Astrocyte of the cerebellum (primary cell): Measurements from ENCODE around the gene KRT84.

Experiments used
- DNase-seq: peaks from one replicate; pipeline ENCODE4 v3.0.0-alpha.2; 2011; ENCODE audit warnings: low read depth
- H3K4me3 ChIP-seq: 2 replicates; pipeline ENCODE4 v1.5.1; 2011; ENCODE audit warnings: mild to moderate bottlenecking, low read depth, low read length, moderate library complexity
- in situ Hi-C: cut with HindIII; loops from 2 replicates; pipeline ENCODE4 v1.10.0; 2017; ENCODE audit warnings: low sequenced_read_pairs
- TF ChIP-seq, protein P1 (sequence below): IDR thresholded peaks from 2 replicates; pipeline ENCODE4 v1.5.1; 2012; ENCODE audit warnings: low read length, low read depth, moderate library complexity, mild to moderate bottlenecking; ENCODE audit errors: missing control alignments

KRT84 gene

GRCh38 chr12:52353766-52354165 is 31.7 kb downstream of the KRT84 start:
- TF ChIP-seq, protein P1, sequence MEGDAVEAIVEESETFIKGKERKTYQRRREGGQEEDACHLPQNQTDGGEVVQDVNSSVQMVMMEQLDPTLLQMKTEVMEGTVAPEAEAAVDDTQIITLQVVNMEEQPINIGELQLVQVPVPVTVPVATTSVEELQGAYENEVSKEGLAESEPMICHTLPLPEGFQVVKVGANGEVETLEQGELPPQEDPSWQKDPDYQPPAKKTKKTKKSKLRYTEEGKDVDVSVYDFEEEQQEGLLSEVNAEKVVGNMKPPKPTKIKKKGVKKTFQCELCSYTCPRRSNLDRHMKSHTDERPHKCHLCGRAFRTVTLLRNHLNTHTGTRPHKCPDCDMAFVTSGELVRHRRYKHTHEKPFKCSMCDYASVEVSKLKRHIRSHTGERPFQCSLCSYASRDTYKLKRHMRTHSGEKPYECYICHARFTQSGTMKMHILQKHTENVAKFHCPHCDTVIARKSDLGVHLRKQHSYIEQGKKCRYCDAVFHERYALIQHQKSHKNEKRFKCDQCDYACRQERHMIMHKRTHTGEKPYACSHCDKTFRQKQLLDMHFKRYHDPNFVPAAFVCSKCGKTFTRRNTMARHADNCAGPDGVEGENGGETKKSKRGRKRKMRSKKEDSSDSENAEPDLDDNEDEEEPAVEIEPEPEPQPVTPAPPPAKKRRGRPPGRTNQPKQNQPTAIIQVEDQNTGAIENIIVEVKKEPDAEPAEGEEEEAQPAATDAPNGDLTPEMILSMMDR: no peak
- no peak for DNase-seq
- in situ Hi-C loops: loop anchor here (25.0 kb wide), 1 partner anchor 634 kb away; no protein-coding TSS in a partner anchor
- H3K4me3 ChIP-seq: no peak overlapping the region

DNA sequence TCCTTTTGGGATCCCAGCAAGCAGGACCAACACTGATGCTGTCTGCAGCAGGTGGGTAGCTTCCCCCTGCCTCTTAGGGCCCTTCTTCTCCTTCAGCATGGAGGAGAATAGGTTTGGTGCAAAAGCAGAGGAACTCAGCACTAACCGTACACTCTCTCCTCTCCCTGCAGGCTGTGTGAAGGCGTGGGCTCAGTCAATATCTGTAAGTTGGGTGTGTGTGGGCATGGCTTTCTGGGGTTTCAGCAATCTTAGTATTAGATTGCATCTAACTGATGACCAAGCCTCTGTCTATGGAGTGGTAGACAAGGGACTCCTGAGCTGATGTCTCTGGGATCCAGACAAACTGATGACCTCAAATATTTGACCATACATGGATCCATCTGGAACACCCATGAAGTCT is 32.5 kb downstream of the KRT84 start:
- H3K4me3 ChIP-seq: no peak overlapping the region
- DNase-seq: no peak
- TF ChIP-seq, protein P1: no peak
- in situ Hi-C loops: loop anchor here (25.0 kb wide), 1 partner anchor 634 kb away; no protein-coding TSS in a partner anchor

DNA sequence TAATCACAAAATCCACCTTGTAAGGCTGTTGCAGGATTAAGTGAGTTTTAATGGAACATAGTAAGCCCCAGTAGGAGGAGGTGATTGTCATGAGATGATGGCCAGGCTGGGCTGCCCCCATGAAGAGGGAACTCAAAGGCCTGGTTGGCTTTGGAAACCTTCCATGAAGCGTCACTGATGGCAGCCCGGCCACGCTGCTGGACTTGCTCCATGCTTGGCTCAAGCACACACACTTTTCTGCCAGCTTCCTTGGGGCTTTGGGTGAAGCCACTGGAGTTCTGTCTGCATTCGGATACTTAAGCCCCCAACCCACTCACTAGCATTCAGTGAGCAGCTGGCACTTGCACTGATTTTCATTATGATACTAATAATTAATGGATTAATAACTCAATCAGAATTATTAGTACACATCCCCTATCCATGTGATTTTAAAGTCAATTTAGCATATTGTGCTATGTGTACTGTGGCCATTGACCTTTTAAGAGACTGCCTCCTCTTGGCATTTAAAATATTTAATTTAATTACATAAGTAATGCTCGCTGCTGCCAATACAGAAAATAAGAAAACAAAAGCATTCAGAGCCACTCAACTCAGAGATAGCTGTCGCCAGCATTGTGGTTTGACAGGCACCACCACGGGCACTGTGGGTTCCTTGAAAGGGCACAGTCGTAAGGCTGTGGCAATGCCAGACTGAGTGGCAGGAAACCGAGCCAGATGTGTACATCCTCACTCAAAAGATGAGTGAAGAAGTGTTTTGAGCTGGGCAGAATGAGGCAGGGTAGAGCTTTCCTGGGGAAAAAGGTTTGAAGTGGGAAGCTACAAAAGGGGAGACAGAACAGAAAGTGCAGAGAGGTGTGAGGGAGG is 34.0 kb downstream of the KRT84 start:
- no peak for DNase-seq
- no peak overlapping the region for H3K4me3 ChIP-seq
- in situ Hi-C loops: loop anchor here (25.0 kb wide), 1 partner anchor 636 kb away; no protein-coding TSS in a partner anchor
- TF ChIP-seq, protein P1: no peak

- no peak overlapping the region for H3K4me3 ChIP-seq
- no peak for DNase-seq
- in situ Hi-C loops: loop anchor here (25.0 kb wide), 1 partner anchor 637 kb away; no protein-coding TSS in a partner anchor
- TF ChIP-seq, protein P1: no peak
Measured at GRCh38 chr12:52350786-52351185, 34.7 kb downstream of the KRT84 start.

DNA sequence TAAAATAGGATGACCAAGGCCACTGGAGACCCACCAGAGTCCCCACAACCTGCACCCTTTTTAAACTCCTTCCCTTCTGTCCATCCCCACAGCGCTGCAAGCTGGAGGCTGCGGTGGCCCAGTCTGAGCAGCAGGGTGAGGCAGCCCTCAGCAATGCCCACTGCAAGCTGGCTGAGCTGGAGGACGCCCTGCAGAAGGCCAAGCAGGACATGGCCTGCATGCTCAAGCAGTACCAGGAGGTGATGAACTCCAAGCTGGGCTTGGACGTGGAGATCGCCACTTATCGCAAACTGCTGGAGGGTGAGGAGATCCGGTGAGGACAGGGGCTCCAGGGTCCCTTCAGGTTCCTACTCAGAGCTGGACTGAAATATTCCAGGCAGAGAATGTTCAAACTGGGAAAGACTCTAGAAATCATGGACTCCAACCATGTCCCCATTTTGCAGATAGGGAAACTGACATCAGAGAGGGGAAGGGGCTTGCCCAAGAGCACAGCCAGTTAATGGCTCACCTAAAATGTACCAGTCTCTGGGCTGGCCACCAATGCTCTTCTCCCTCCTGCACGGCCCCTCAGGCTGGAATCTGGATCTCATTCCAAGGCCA is 35.3 kb downstream of the KRT84 start:
- in situ Hi-C loops: loop anchor here (25.0 kb wide), 1 partner anchor 637 kb away; no protein-coding TSS in a partner anchor
- TF ChIP-seq, protein P1: no peak

DNA sequence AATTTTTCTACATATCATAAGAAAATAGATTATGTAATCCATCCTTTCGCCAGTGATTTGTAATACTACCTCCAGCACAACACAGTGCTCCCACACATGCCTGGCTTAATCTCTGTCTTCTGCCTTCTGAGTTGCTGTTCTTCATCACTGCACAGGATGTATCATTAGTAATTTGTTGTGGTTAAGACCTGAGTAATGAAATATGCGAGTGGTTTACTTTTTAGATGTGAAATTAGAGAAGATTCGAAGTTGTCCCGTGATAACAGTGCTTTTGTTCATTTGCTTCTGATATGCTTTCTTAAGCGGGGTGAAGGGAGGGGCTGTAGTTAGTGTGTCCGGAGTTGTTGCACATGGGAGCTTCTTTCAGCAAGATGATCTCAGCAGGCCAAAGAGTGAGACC is 36.3 kb downstream of the KRT84 start:
- in situ Hi-C loops: no loop called here
- TF ChIP-seq, protein P1: no peak
- H3K4me3 ChIP-seq: no peak overlapping the region
- DNase-seq: no peak

More for the DNA sequence above, 35.3 kb downstream of the KRT84 start:
- no peak overlapping the region for H3K4me3 ChIP-seq
- no peak for DNase-seq
